HCT116 (cell line): ENCODE data around the gene TCF19. TPM values are rescaled to one million over a fixed set of nuclear protein-coding genes. Genes with fewer than 3 reads are reported as not detected.

Source experiments
- ATAC-seq: fragments of 200-7000 bp; cut with Tn5 transposase; 2 replicates; pipeline ENCODE4 v1.9.1; 2020; ENCODE audit warnings: mild to moderate bottlenecking, moderate library complexity
- BruUV-seq: library from RNA; stranded (reverse); fragments of 400-500 nt; replicated peaks from 2 replicates; lab custom pipeline; 2021; lab: Mats Ljungman, UMichigan
- CTCF ChIA-PET: fragments of 300-600 bp; sonication (Branson Sonifier 250); formaldehyde crosslinking; loops from one replicate; lab custom pipeline; 2021; ENCODE audit warnings: antibody characterized with exemption; lab: Charles Lee
- POLR2A ChIA-PET: fragments of 300-600, 350-600 bp; sonication (Branson Sonifier 250); formaldehyde crosslinking; loops from one replicate; lab custom pipeline; 2021; ENCODE audit warnings: antibody characterized with exemption; lab: Charles Lee
- RAD21 ChIA-PET, 2 experiments: fragments of 300-600 bp; sonication (Branson Sonifier 250); formaldehyde crosslinking; loops; one replicate each; lab custom pipeline; 2023; ENCODE audit warnings: low total read pairs in 2 of 2; ENCODE audit not compliant: uncharacterized antibody in 2 of 2, unreplicated experiment in 2 of 2, low non-redundant PET in 1 of 2; lab: Charles Lee
- DNase-seq: peaks from one replicate; pipeline ENCODE4 v3.0.0-alpha.2; 2010; ENCODE audit warnings: low read depth, low spot score
- H2AFZ ChIP-seq: fragments of 200-600 bp; shearing (Covaris generic), sonication (generic); 2 replicates; pipeline ENCODE4 v1.6.1; 2017; ENCODE audit warnings: low read depth, mixed run types, mixed read lengths, antibody characterized with exemption, low read length; ENCODE audit not compliant: poor library complexity, severe bottlenecking
- H3K27ac ChIP-seq: 2 replicates; pipeline ENCODE4 v1.5.1; 2012; ENCODE audit warnings: low read depth, low read length
- H3K27me3 ChIP-seq: fragments of 200-600 bp; sonication (generic); 2 replicates; pipeline ENCODE4 v1.6.1; 2016; ENCODE audit warnings: mixed run types, low read length, mixed read lengths; ENCODE audit not compliant: insufficient read depth
- H3K36me3 ChIP-seq, 2 experiments: fragments of 200-500 bp in 1 of 2; fragments of 200-600 bp in 1 of 2; sonication (Bioruptor generic) in 1 of 2; sonication (generic) in 1 of 2; 2 replicates each; pipeline versions ENCODE4 v1.5.1 to v1.6.1; 2014 to 2016; ENCODE audit warnings: low read length in 2 of 2, inconsistent platforms in 1 of 2, mixed read lengths in 1 of 2, mixed run types in 1 of 2; ENCODE audit not compliant: insufficient read depth in 2 of 2, control insufficient read depth in 1 of 2
- H3K4me1 ChIP-seq, 2 experiments: fragments of 200-600 bp in 1 of 2; sonication (generic) in 1 of 2; 2 replicates each; pipeline versions ENCODE4 v1.5.1 to v1.6.1; 2012 to 2017; ENCODE audit warnings: low read length in 2 of 2, inconsistent platforms in 1 of 2, mild to moderate bottlenecking in 1 of 2, mixed read lengths in 1 of 2, mixed run types in 1 of 2, moderate library complexity in 1 of 2; ENCODE audit not compliant: insufficient read depth in 2 of 2, control insufficient read depth in 1 of 2
- H3K4me2 ChIP-seq: fragments of 200-600 bp; sonication (generic); 2 replicates; pipeline ENCODE4 v1.6.1; 2017; ENCODE audit warnings: mixed run types, low read length, mixed read lengths
- H3K4me3 ChIP-seq, 2 experiments: fragments of 200-600 bp in 1 of 2; sonication (generic) in 1 of 2; replicated peaks in 1 of 2; 2 replicates each; pipeline ENCODE4 v1.5.1; 2011 to 2016; ENCODE audit warnings: low read length in 2 of 2, control low read depth in 1 of 2, low read depth in 1 of 2, mild to moderate bottlenecking in 1 of 2, mixed read lengths in 1 of 2, mixed run types in 1 of 2
- H3K79me2 ChIP-seq: fragments of 200-600 bp; sonication (generic); 2 replicates; pipeline ENCODE4 v1.6.1; 2017; ENCODE audit warnings: mild to moderate bottlenecking, mixed run types, low read length, moderate library complexity, mixed read lengths; ENCODE audit not compliant: insufficient read depth
- H3K9ac ChIP-seq: fragments of 200-600 bp; sonication (generic); 2 replicates; pipeline ENCODE4 v1.6.1; 2016; ENCODE audit warnings: low read length, mixed read lengths
- H3K9me2 ChIP-seq: fragments of 200-600 bp; sonication (generic), shearing (Covaris generic); 2 replicates; pipeline ENCODE4 v1.6.1; 2017; ENCODE audit warnings: mixed run types, mild to moderate bottlenecking, moderate library complexity; ENCODE audit not compliant: insufficient read depth
- H3K9me3 ChIP-seq, 2 experiments: fragments of 200-500 bp in 1 of 2; fragments of 200-600 bp in 1 of 2; sonication (Bioruptor generic) in 1 of 2; sonication (generic) in 1 of 2; 2 replicates each; pipeline ENCODE4 v1.6.1; 2014 to 2017; ENCODE audit warnings: low read length in 2 of 2, mixed read lengths in 2 of 2, inconsistent platforms in 1 of 2, low read depth in 1 of 2, mild to moderate bottlenecking in 1 of 2, mixed run types in 1 of 2, moderate library complexity in 1 of 2; ENCODE audit not compliant: control insufficient read depth in 1 of 2, insufficient read depth in 1 of 2
- H4K20me1 ChIP-seq: fragments of 200-600 bp; sonication (generic), shearing (Covaris generic); 2 replicates; pipeline ENCODE4 v1.6.1; 2017; ENCODE audit warnings: mixed run types, mild to moderate bottlenecking, moderate library complexity; ENCODE audit not compliant: insufficient read depth
- CEBPB ChIP-seq: IDR thresholded peaks from 2 replicates; pipeline ENCODE4 v1.6.1; 2012; ENCODE audit warnings: low read depth
- ELF1 ChIP-seq: IDR thresholded peaks from 2 replicates; pipeline ENCODE4 v1.6.1; 2012; ENCODE audit warnings: low read depth, borderline replicate concordance
- EZH2 ChIP-seq: fragments of 200-600 bp; sonication (generic); IDR thresholded peaks from 2 replicates; pipeline ENCODE4 v1.6.1; 2017; ENCODE audit warnings: antibody characterized with exemption, mixed run types
- JUND ChIP-seq: IDR thresholded peaks from 2 replicates; pipeline ENCODE4 v1.6.1; 2012
- POLR2A ChIP-seq: IDR thresholded peaks from 2 replicates; pipeline ENCODE4 v1.7.0; 2011; ENCODE audit warnings: borderline replicate concordance; ENCODE audit not compliant: insufficient read depth, insufficient read length; ENCODE audit errors: extremely low read depth
- POLR2AphosphoS5 ChIP-seq: IDR thresholded peaks from 2 replicates; pipeline ENCODE4 v1.6.1; 2011; ENCODE audit warnings: mild to moderate bottlenecking, low read depth, low read length, moderate library complexity
- RAD21 ChIP-seq: IDR thresholded peaks from 2 replicates; pipeline ENCODE4 v1.6.1; 2012; ENCODE audit warnings: low read depth, mild to moderate bottlenecking
- SRF ChIP-seq: IDR thresholded peaks from 2 replicates; pipeline ENCODE4 v1.6.1; 2012; ENCODE audit warnings: low read depth
- TCF7L2 ChIP-seq: IDR thresholded peaks from 2 replicates; pipeline ENCODE4 v1.7.0; 2011; ENCODE audit warnings: borderline replicate concordance, inconsistent platforms; ENCODE audit not compliant: insufficient read depth, insufficient read length; ENCODE audit errors: extremely low read depth
- intact Hi-C: fragments of 100-400 bp; cut with micrococcal nuclease; formaldehyde crosslinking; loops from 2 replicates; pipeline ENCODE4 v1.10.0; 2022
- total RNA-seq: library from RNA; stranded (reverse); gene quantifications from one replicate; pipeline ENCODE4 v1.2.1, GENCODE V29; 2021; ENCODE audit not compliant: unreplicated experiment
- TF ChIP-seq, protein P1 (sequence below): IDR thresholded peaks from 2 replicates; pipeline ENCODE4 v1.6.1; 2012
- TF ChIP-seq, protein P2 (sequence below): IDR thresholded peaks from 2 replicates; pipeline ENCODE4 v1.6.1; 2011; ENCODE audit warnings: mild to moderate bottlenecking, low read length, moderate library complexity; ENCODE audit not compliant: insufficient replicate concordance; ENCODE audit errors: extremely low read depth
- TF ChIP-seq, protein P3 (sequence below), 3 experiments: fragments of 200-600 bp in 1 of 3; sonication (generic) in 1 of 3; IDR thresholded peaks in 2 of 3; conservative IDR thresholded peaks in 1 of 3; 2 replicates each; pipeline ENCODE4 v1.5.1; 2012 to 2017; ENCODE audit warnings: low read depth in 2 of 3, low read length in 2 of 3, antibody characterized with exemption in 1 of 3, borderline replicate concordance in 1 of 3, control low read depth in 1 of 3, mild to moderate bottlenecking in 1 of 3, mixed read lengths in 1 of 3, mixed run types in 1 of 3, moderate library complexity in 1 of 3; ENCODE audit not compliant: insufficient read depth in 1 of 3

Gene TCF19
- total RNA-seq, 1 experiment from 2014 or later = 15.4 TPM

DNA sequence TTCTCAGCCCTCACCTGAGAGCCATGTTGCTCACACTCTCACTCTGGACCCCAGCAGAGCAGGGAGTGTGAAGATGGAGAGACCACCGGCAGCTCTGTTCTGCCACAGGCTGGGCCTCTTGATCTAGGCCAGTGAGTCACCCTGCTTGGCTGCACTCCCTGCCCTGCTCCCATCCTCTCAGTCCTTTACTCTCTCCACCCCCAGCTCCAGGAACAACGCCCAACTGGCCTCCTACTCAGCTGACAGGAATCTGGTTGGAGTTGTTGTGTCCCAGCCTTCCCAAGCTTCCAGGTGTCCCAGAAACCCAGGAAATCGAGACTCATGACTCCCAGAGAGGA, 43.9 kb upstream of the TCF19 start, which contains the start of gene PSORS1C1 (continued):
- peak; percentile 61 for TF ChIP-seq TCF7L2
- TF ChIP-seq EZH2 = no peak
- no peak for TF ChIP-seq CEBPB

DNA sequence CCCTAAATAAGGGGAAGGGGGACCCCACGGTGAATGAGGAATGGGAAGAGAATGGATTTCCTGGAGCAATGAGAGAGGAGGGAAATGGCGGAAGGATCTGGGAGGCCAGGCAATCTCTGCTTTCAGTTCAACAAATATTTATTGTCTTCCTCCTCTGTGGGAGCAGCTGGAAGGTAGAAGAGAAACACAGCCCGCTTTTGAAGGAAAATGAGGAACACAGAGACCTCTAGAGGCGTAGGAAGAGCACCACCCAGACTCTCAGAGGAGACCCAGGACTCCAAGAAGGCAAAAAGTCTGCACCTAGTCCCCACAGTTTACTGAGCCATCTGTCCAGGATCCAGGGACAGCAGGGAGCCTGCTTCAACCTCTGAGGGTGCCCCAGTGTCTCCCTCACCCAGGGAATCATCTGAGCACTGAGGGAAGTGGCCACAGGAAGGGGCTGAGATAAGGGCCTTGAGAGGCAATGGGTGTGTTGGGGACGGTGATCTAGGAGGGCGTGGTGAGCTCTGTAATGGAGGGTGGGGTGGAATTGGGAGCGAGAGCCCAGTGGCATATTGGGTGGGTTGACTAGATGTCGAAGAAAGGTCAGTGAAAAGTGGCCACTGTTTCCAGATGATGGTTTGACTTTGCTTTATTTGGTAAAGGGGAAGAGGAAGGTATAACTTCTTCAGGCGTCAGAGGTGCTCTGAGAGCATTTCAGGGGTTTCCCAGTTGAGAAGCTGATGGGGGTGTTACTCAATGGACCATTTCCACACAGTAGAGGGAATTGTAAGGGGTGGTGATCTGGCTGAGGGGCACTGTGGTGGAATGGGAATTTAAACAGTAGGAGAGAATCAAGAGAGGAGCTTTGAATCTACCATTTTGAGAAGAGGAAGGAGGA, 43.2 kb upstream of the TCF19 start:
- Histone ChIP-seq H3K4me2 (peak overlapping the region; percentile 92), H3K27ac (peak overlapping the region; percentile 83), H3K79me2 (peaks cover 8% of the 10 kb centered on the region; the same call in 1 of the 2 replicates), H3K9ac (peak overlapping the region; percentile 73), H3K9me2 (no peaks in the 10 kb centered on the region), H4K20me1 (no peaks in the 10 kb centered on the region), H3K27me3 (no peaks in the 10 kb centered on the region), H3K4me1 (peaks cover 29 to 49% of the 10 kb centered on the region in 2 experiments), H3K9me3 (no peaks in the 10 kb centered on the region), H3K36me3 (no peaks in the 10 kb centered on the region), H3K4me3 (peak overlapping the region; percentile 51 to 64), H2AFZ (no peak overlapping the region)
- ATAC-seq (peak; percentile 74), DNase-seq (peak; percentile 58)
- RAD21 ChIA-PET = interaction anchor here (0.6 to 1.5 kb wide), 5 partner anchors 9 to 207 kb away, joined by 3 to 5 read pairs (median 4); partner anchors contain the start of gene GTF2H4 (in 1 of the 2)
- TF ChIP-seq, protein P1, sequence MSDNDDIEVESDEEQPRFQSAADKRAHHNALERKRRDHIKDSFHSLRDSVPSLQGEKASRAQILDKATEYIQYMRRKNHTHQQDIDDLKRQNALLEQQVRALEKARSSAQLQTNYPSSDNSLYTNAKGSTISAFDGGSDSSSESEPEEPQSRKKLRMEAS = no peak
- TF ChIP-seq SRF = no peak
- TF ChIP-seq CEBPB = no peak
- TF ChIP-seq, protein P2, sequence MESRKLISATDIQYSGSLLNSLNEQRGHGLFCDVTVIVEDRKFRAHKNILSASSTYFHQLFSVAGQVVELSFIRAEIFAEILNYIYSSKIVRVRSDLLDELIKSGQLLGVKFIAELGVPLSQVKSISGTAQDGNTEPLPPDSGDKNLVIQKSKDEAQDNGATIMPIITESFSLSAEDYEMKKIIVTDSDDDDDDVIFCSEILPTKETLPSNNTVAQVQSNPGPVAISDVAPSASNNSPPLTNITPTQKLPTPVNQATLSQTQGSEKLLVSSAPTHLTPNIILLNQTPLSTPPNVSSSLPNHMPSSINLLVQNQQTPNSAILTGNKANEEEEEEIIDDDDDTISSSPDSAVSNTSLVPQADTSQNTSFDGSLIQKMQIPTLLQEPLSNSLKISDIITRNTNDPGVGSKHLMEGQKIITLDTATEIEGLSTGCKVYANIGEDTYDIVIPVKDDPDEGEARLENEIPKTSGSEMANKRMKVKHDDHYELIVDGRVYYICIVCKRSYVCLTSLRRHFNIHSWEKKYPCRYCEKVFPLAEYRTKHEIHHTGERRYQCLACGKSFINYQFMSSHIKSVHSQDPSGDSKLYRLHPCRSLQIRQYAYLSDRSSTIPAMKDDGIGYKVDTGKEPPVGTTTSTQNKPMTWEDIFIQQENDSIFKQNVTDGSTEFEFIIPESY = no peak
- TF ChIP-seq, protein P3, sequence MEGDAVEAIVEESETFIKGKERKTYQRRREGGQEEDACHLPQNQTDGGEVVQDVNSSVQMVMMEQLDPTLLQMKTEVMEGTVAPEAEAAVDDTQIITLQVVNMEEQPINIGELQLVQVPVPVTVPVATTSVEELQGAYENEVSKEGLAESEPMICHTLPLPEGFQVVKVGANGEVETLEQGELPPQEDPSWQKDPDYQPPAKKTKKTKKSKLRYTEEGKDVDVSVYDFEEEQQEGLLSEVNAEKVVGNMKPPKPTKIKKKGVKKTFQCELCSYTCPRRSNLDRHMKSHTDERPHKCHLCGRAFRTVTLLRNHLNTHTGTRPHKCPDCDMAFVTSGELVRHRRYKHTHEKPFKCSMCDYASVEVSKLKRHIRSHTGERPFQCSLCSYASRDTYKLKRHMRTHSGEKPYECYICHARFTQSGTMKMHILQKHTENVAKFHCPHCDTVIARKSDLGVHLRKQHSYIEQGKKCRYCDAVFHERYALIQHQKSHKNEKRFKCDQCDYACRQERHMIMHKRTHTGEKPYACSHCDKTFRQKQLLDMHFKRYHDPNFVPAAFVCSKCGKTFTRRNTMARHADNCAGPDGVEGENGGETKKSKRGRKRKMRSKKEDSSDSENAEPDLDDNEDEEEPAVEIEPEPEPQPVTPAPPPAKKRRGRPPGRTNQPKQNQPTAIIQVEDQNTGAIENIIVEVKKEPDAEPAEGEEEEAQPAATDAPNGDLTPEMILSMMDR (IDR thresholded peaks at IDR 0.05 in 2 of 3, conservative IDR thresholded peaks at IDR 0.05 in 1 of 3; ENCODE audit: borderline replicate concordance in 1 of 3, insufficient read depth in 1 of 3, low read depth in 2 of 3, low read length in 2 of 3) = peak; percentile 52 to 55 (median 53); a peak in 5 of 6 replicates
- TF ChIP-seq RAD21 = peak; percentile 60
- no peak for TF ChIP-seq POLR2A
- TF ChIP-seq JUND = no peak
- no peak for TF ChIP-seq ELF1
- peak; percentile 45; the same call in 1 of the 2 replicates for TF ChIP-seq POLR2AphosphoS5
- CTCF ChIA-PET = interaction anchor here (0.7 to 2.6 kb wide), 15 partner anchors 11 to 293 kb away, joined by 3 to 21 read pairs (median 4); partner anchors contain the start of gene PSORS1C2
- intact Hi-C loops = loop anchor here (1.0 kb wide), 1 partner anchor 13 kb away; no protein-coding TSS in a partner anchor
- POLR2A ChIA-PET = interaction anchor here (0.6 to 2.8 kb wide), 14 partner anchors 9 to 518 kb away, joined by 3 to 11 read pairs (median 5); partner anchors contain the start of genes MICA and TCF19
- TSS peak; percentile 75 for BruUV-seq
